Naive thymus-derived CD8-positive, alpha-beta T cell (primary cell): ENCODE results near the gene CMC1. TPM values are rescaled to one million over a fixed set of nuclear protein-coding genes. Genes with fewer than 3 reads are reported as not detected.
"Not testable (repeated sequence)": the region's sequence is repeated elsewhere in the genome, so short reads cannot be mapped to it uniquely, and the experiment has no call there.

Experiments used
- ATAC-seq, 2 donors: fragments of 150-1000 bp; cut with Tn5 transposase in 1 of 2; sonication (Bioruptor Pico), chemical (Tn5 transposase) in 1 of 2; 1 replicate in 1 of 2; 2 replicates in 1 of 2; pipeline ENCODE4 v1.10.0; 2021; ENCODE audit warnings: mild to moderate bottlenecking in 2 of 2, moderate library complexity in 2 of 2
- POLR2A ChIA-PET: fragments of 350-600 bp; sonication (Branson Sonifier 250); formaldehyde crosslinking; loops from one replicate; lab custom pipeline; 2021; ENCODE audit warnings: antibody characterized with exemption; lab: Charles Lee
- DNase-seq, 10 donors: peaks; one replicate each; pipeline versions ENCODE4 v3.0.0 to v3.0.0-alpha.2; 2020 to 2022
- H3K27ac Mint-ChIP-seq, 10 donors: one replicate each; pipeline ENCODE4 v1.8.0; 2020 to 2022; ENCODE audit warnings: mild to moderate bottlenecking in 10 of 10, mixed read lengths in 10 of 10, moderate library complexity in 4 of 10, inconsistent platforms in 1 of 10
- H3K27me3 Mint-ChIP-seq, 5 donors: one replicate each; pipeline ENCODE4 v1.8.0; 2021 to 2022; ENCODE audit warnings: mixed read lengths in 5 of 5
- H3K36me3 Mint-ChIP-seq, 3 donors: one replicate each; pipeline ENCODE4 v1.8.0; 2020 to 2022; ENCODE audit warnings: mixed read lengths in 3 of 3, mild to moderate bottlenecking in 2 of 3, inconsistent platforms in 1 of 3
- H3K4me1 Mint-ChIP-seq, 4 donors: one replicate each; pipeline ENCODE4 v1.8.0; 2021 to 2022; ENCODE audit warnings: mixed read lengths in 4 of 4
- H3K4me3 Mint-ChIP-seq, 10 donors: one replicate each; pipeline ENCODE4 v1.8.0; 2020 to 2022; ENCODE audit warnings: mild to moderate bottlenecking in 10 of 10, mixed read lengths in 10 of 10, moderate library complexity in 6 of 10, inconsistent platforms in 1 of 10
- H3K9me3 Mint-ChIP-seq, 9 donors: one replicate each; pipeline ENCODE4 v1.8.0; 2020 to 2022; ENCODE audit warnings: mixed read lengths in 9 of 9, mild to moderate bottlenecking in 3 of 9, inconsistent platforms in 1 of 9, moderate library complexity in 1 of 9
- polyA plus RNA-seq, 3 donors: library from polyadenylated mRNA; unstranded; fragments of 300-500 nt; fragmentation: Illumina TruSeq; gene quantifications; one replicate each; pipeline ENCODE4 v1.2.3, GENCODE V29; 2021
- total RNA-seq, 8 experiments: library from RNA in 2 of 8; stranded (reverse) in 2 of 8; gene quantifications; one replicate each; pipeline ENCODE4 v1.2.3 and lab custom pipeline; 2021 to 2026

Gene CMC1
- 10 to 100 TPM; 16.2 to 18.4 TPM for total RNA-seq
- polyA plus RNA-seq: 100 to 1,000 TPM in 1 of 3 donors, 10 to 100 TPM in 2; 33.1 to 425 (median 38.0) TPM
- 5.0 to 12.1 (median 9.1) reads per million in 6 experiments for total RNA-seq (lab: John Stamatoyannopoulos, UW)

GRCh38 chr3:28241221-28242160 lies at the start of gene CMC1:
Gene CMC1 (plus strand): TSS chr3:28241619. CDS start chr3:28241794, 175 bp downstream.
- Mint-ChIP-seq H3K36me3 (no peaks in the 10 kb centered on the region), H3K27ac (peak within 1 kb of the TSS; percentile 86 to 96 (median 95)), H3K4me1 (peaks cover 20 to 58% (median 48%) of the 10 kb centered on the region in 4 donors), H3K4me3 (peak within 1 kb of the TSS; percentile 92 to 98 (median 94)), H3K9me3 (peaks cover 0 to 9% (median 0%) of the 10 kb centered on the region in 9 donors), H3K27me3 (no peaks in the 10 kb centered on the region)
- POLR2A ChIA-PET: interaction anchor here (1.0 to 1.3 kb wide), 2 partner anchors 10 to 108 kb away, joined by 3 to 4 read pairs; no protein-coding TSS in a partner anchor
- ATAC-seq (peak; percentile 93 to 94), DNase-seq (peak; percentile 78 to 92 (median 86))

GRCh38 chr3:28198161-28198560 lies 43.3 kb upstream of the CMC1 start:
- H3K27me3 Mint-ChIP-seq: no peaks in the 10 kb centered on the region
- peak overlapping the region in 1 of 10 donors; percentile 9 for H3K27ac Mint-ChIP-seq
- H3K4me3 Mint-ChIP-seq: no peak overlapping the region
- H3K9me3 Mint-ChIP-seq: peaks cover 0 to 2% (median 0%) of the 10 kb centered on the region in 9 donors
- POLR2A ChIA-PET: no interaction called here
- ATAC-seq (no peak), DNase-seq (no peak)
- no peaks in the 10 kb centered on the region for H3K36me3 Mint-ChIP-seq
- peaks cover 0 to 2% (median 0%) of the 10 kb centered on the region in 4 donors for H3K4me1 Mint-ChIP-seq

- Mint-ChIP-seq H3K4me1 (peaks cover 0 to 4% (median 0%) of the 10 kb centered on the region in 4 donors), H3K9me3 (peaks cover 0 to 2% (median 0%) of the 10 kb centered on the region in 9 donors), H3K36me3 (no peaks in the 10 kb centered on the region), H3K27ac (no peak overlapping the region), H3K4me3 (no peak overlapping the region), H3K27me3 (no peaks in the 10 kb centered on the region)
- DNase-seq (no peak), ATAC-seq (no peak)
- POLR2A ChIA-PET: no interaction called here
These were observed 42.4 kb upstream of the CMC1 start for GRCh38 chr3:28198974-28199373.

- DNase-seq, POLR2A ChIA-PET, H3K9me3 Mint-ChIP-seq, H3K27me3 Mint-ChIP-seq, ATAC-seq, H3K4me1 Mint-ChIP-seq, H3K36me3 Mint-ChIP-seq: not testable (repeated sequence)
- Mint-ChIP-seq H3K27ac (peak overlapping the region in 2 of 10 donors; percentile 2 to 48), H3K4me3 (peak overlapping the region in 5 of 10 donors; percentile 30 to 66 (median 42))
These were observed 41.8 kb upstream of the CMC1 start for GRCh38 chr3:28199643-28200042.

GRCh38 chr3:28200366-28200848 lies 41.0 kb upstream of the CMC1 start:
- H3K27me3 Mint-ChIP-seq, H3K9me3 Mint-ChIP-seq, ATAC-seq, POLR2A ChIA-PET, H3K36me3 Mint-ChIP-seq, H3K4me1 Mint-ChIP-seq: not testable (repeated sequence)
- H3K4me3 Mint-ChIP-seq: peak overlapping the region in 5 of 10 donors; percentile 31 to 80 (median 61)
- peak overlapping the region in 1 of 10 donors; percentile 2 for H3K27ac Mint-ChIP-seq
- DNase-seq: peak in 3 of 10 donors; percentile 15 to 34 (median 26)

GRCh38 chr3:28206479-28206878 lies 34.9 kb upstream of the CMC1 start:
- POLR2A ChIA-PET: no interaction called here
- Mint-ChIP-seq H3K9me3 (peaks cover 0 to 6% (median 0%) of the 10 kb centered on the region in 9 donors), H3K4me3 (peak overlapping the region in 1 of 10 donors; percentile 23), H3K27ac (peak overlapping the region in 2 of 10 donors; percentile 7 to 38), H3K4me1 (peaks cover 12 to 22% (median 19%) of the 10 kb centered on the region in 4 donors), H3K27me3 (no peaks in the 10 kb centered on the region), H3K36me3 (peaks cover 0 to 4% (median 0%) of the 10 kb centered on the region in 3 donors)
- DNase-seq (no peak), ATAC-seq (no peak)

GRCh38 chr3:28207000-28207733 lies 34.3 kb upstream of the CMC1 start:
- POLR2A ChIA-PET: no interaction called here

GRCh38 chr3:28210968-28211713 lies 30.3 kb upstream of the CMC1 start:
- peak overlapping the region in 9 of 10 donors; percentile 46 to 78 (median 61) for H3K4me3 Mint-ChIP-seq
- peaks cover 9 to 29% (median 23%) of the 10 kb centered on the region in 4 donors for H3K4me1 Mint-ChIP-seq
- ATAC-seq (peak; percentile 96 to 98), DNase-seq (peak in 3 of 10 donors; percentile 30 to 65 (median 62))
- peak overlapping the region in 9 of 10 donors; percentile 32 to 84 (median 72) for H3K27ac Mint-ChIP-seq
- H3K36me3 Mint-ChIP-seq: peaks cover 0 to 34% (median 34%) of the 10 kb centered on the region in 3 donors
- H3K9me3 Mint-ChIP-seq: peaks cover 11 to 37% (median 26%) of the 10 kb centered on the region in 9 donors
- POLR2A ChIA-PET: no interaction called here
- no peaks in the 10 kb centered on the region for H3K27me3 Mint-ChIP-seq

More at GRCh38 chr3:28207000-28207733, 34.3 kb upstream of the CMC1 start:
- peak overlapping the region in 2 of 10 donors; percentile 6 to 43 for H3K4me3 Mint-ChIP-seq
- H3K27ac Mint-ChIP-seq: peak overlapping the region in 3 of 10 donors; percentile 9 to 41 (median 22)
- H3K36me3 Mint-ChIP-seq: peaks cover 0 to 4% (median 0%) of the 10 kb centered on the region in 3 donors
- ATAC-seq: no peak
- no peaks in the 10 kb centered on the region for H3K27me3 Mint-ChIP-seq
- H3K4me1 Mint-ChIP-seq: peaks cover 13 to 29% (median 24%) of the 10 kb centered on the region in 4 donors
- peaks cover 0 to 6% (median 0%) of the 10 kb centered on the region in 9 donors for H3K9me3 Mint-ChIP-seq
- DNase-seq: no peak

GRCh38 chr3:28212681-28213080 lies 28.7 kb upstream of the CMC1 start:
- Mint-ChIP-seq H3K36me3 (peaks cover 0 to 41% (median 30%) of the 10 kb centered on the region in 3 donors), H3K9me3 (peaks cover 11 to 42% (median 30%) of the 10 kb centered on the region in 9 donors), H3K27ac (peak overlapping the region in 1 of 10 donors; percentile 27), H3K27me3 (no peaks in the 10 kb centered on the region), H3K4me3 (no peak overlapping the region), H3K4me1 (peaks cover 10 to 29% (median 20%) of the 10 kb centered on the region in 4 donors)
- no peak for DNase-seq
- ATAC-seq: no peak
- POLR2A ChIA-PET: no interaction called here

- H3K9me3 Mint-ChIP-seq: peaks cover 11 to 56% (median 34%) of the 10 kb centered on the region in 9 donors
- POLR2A ChIA-PET: interaction anchor here (0.5 kb wide), 1 partner anchor 313 kb away, joined by 6 read pairs; no protein-coding TSS in a partner anchor
- peaks cover 0 to 41% (median 33%) of the 10 kb centered on the region in 3 donors for H3K36me3 Mint-ChIP-seq
- DNase-seq (no peak), ATAC-seq (no peak)
- no peaks in the 10 kb centered on the region for H3K27me3 Mint-ChIP-seq
- H3K4me3 Mint-ChIP-seq: no peak overlapping the region
- no peak overlapping the region for H3K27ac Mint-ChIP-seq
- peaks cover 6 to 20% (median 15%) of the 10 kb centered on the region in 4 donors for H3K4me1 Mint-ChIP-seq
These were observed 26.0 kb upstream of the CMC1 start for GRCh38 chr3:28215407-28215806.

- H3K4me1 Mint-ChIP-seq: peaks cover 0 to 5% (median 1%) of the 10 kb centered on the region in 4 donors
- H3K27ac Mint-ChIP-seq: no peak overlapping the region
- peaks cover 10 to 47% (median 27%) of the 10 kb centered on the region in 9 donors for H3K9me3 Mint-ChIP-seq
- no peaks in the 10 kb centered on the region for H3K27me3 Mint-ChIP-seq
- no peak for ATAC-seq
- H3K4me3 Mint-ChIP-seq: no peak overlapping the region
- H3K36me3 Mint-ChIP-seq: peaks cover 0 to 30% (median 25%) of the 10 kb centered on the region in 3 donors
- DNase-seq: no peak
- POLR2A ChIA-PET: no interaction called here
These were observed 23.1 kb upstream of the CMC1 start for GRCh38 chr3:28218071-28218916.
